ENCODE measurements around the gene ASF1A. TPM values are rescaled to one million over a fixed set of nuclear protein-coding genes. Genes with fewer than 3 reads are reported as not detected.

Gene ASF1A
- total and polyA plus RNA-seq, 10 of the 15 experiments (the other 5 are each of a cell fraction or from before 2014, with no cell fraction given): 23.7 to 103 (median 31.5) TPM

GRCh38 chr6:118895859-118896258 is 1.9 kb downstream of the ASF1A start:
- Histone ChIP-seq H3K27me3 (replicated peaks in 1 of 2; ENCODE audit: control insufficient read depth in 2 of 2, insufficient read depth in 2 of 2, low read length in 1 of 2) (no peaks in the 10 kb centered on the region), H3K27ac (ENCODE audit: control insufficient read depth, insufficient read depth) (peak overlapping the region; percentile 90), H3K4me1 (ENCODE audit: control insufficient read depth, insufficient read depth, low read length) (peaks cover 11% of the 10 kb centered on the region), H4K20me1 (ENCODE audit: control insufficient read depth, insufficient read depth) (no peaks in the 10 kb centered on the region), H3K9me3 (replicated peaks; ENCODE audit: control insufficient read depth, insufficient read depth, low read length) (no peaks in the 10 kb centered on the region), H3K9ac (ENCODE audit: control insufficient read depth, insufficient read depth, low read length) (peak overlapping the region; percentile 92), H3K36me3 (ENCODE audit: control insufficient read depth in 2 of 2, insufficient read depth in 2 of 2, low read length in 1 of 2) (no peaks in the 10 kb centered on the region), H2AFZ (ENCODE audit: control insufficient read depth, low read depth, low read length) (no peak overlapping the region; the same call in 1 of the 2 replicates), H3K79me2 (ENCODE audit: control insufficient read depth, insufficient read depth, low read length) (peaks cover 86% of the 10 kb centered on the region), H3K4me2 (ENCODE audit: control insufficient read depth, insufficient read depth) (peak overlapping the region; percentile 64), H3K4me3 (peak overlapping the region; percentile 54)
- no peak for TF ChIP-seq ZNF622 (IDR thresholded peaks at IDR 0.05)
- no peak for TF ChIP-seq PBX3 (IDR thresholded peaks at IDR 0.05; ENCODE audit: insufficient replicate concordance, low read depth, low read length)
- no peak for TF ChIP-seq LARP7 (IDR thresholded peaks at IDR 0.05)
- TF ChIP-seq ZNF384 (IDR thresholded peaks at IDR 0.05; ENCODE audit: borderline replicate concordance, low read depth, low read length): no peak
- TF ChIP-seq POLR2A (IDR thresholded peaks at IDR 0.05; ENCODE audit: low read depth, low read length): no peak
- TF ChIP-seq CREM (IDR thresholded peaks at IDR 0.05; ENCODE audit: low read depth): no peak
- TF ChIP-seq TBL1XR1 (IDR thresholded peaks at IDR 0.05; ENCODE audit: low read depth, low read length): no peak
- TF ChIP-seq TCF12 (IDR thresholded peaks at IDR 0.05; ENCODE audit: low read depth, low read length): no peak
- TF ChIP-seq ATF2 (IDR thresholded peaks at IDR 0.05; ENCODE audit: low read length): no peak
- no peak for TF ChIP-seq NR2F1 (conservative IDR thresholded peaks at IDR 0.05)
- no peak for TF ChIP-seq ZSCAN29 (IDR thresholded peaks at IDR 0.05)
- TF ChIP-seq E2F4 (IDR thresholded peaks at IDR 0.05; ENCODE audit: low read depth, low read length): no peak
- TF ChIP-seq SPI1 (IDR thresholded peaks at IDR 0.05; ENCODE audit: borderline replicate concordance, insufficient read depth, low read depth, low read length): no peak
- no peak for TF ChIP-seq ZNF274 (IDR thresholded peaks at IDR 0.05; ENCODE audit: insufficient read depth, insufficient read length)
- no peak for TF ChIP-seq E4F1 (IDR thresholded peaks at IDR 0.05; ENCODE audit: borderline replicate concordance, partially characterized antibody)
- TF ChIP-seq MXI1 (IDR thresholded peaks at IDR 0.05; ENCODE audit: low read depth, low read length): no peak
- POLR2A ChIA-PET: interaction anchor here (0.6 to 2.5 kb wide), 7 partner anchors 11 to 189 kb away, joined by 3 to 12 read pairs (median 8); partner anchors contain the start of gene MCM9
- WGBS (ENCODE audit: insufficient coverage, insufficient replicate concordance, low lambda C conversion rate, missing lambda C conversion rate): 38% methylated on average over 2 of the region's 2 CpGs
- no TSS peak for BruUV-seq (replicated peaks)
- no peak for FAIRE-seq
- ATAC-seq: no peak
- no peak for DNase-seq (ENCODE audit: low read depth, low spot score)
- RAD21 ChIA-PET (ENCODE audit: unreplicated experiment): interaction anchor here (0.6 to 3.1 kb wide), 11 partner anchors 13 to 331 kb away, joined by 3 to 20 read pairs (median 6); no protein-coding TSS in a partner anchor
- intact Hi-C loops (cut with micrococcal nuclease; ENCODE audit: unreplicated experiment): loop anchor here (2.0 to 10.0 kb wide), 6 partner anchors 39 to 449 kb away; partner anchors contain the start of genes CEP85L, MAN1A1 and MCM9
- in situ Hi-C loops (cut with MboI): no loop called here
- SMC1A ChIA-PET (ENCODE audit: uncharacterized antibody, unreplicated experiment): interaction anchor here (0.6 to 3.2 kb wide), 13 partner anchors 13 to 331 kb away, joined by 3 to 29 read pairs (median 5); partner anchors contain the start of gene MCM9
- CTCF ChIA-PET: interaction anchor here (0.8 to 3.9 kb wide), 21 partner anchors 8 to 330 kb away, joined by 3 to 22 read pairs (median 7); partner anchors contain the start of gene MCM9

Data from GM12878 (cell line).